MM.1S (cell line): ENCODE results near the gene IMP3.

Experiments used
- DNase-seq: peaks from one replicate; pipeline ENCODE4 v3.0.0-alpha.2; 2015
- H2AFZ ChIP-seq: fragments of 300-600 bp; sonication (generic); 2 replicates; pipeline ENCODE4 v1.6.0; 2016; ENCODE audit warnings: antibody characterized with exemption, low read length
- H3F3A ChIP-seq: fragments of 300-600 bp; sonication (generic); 2 replicates; pipeline ENCODE4 v1.6.1; 2016; ENCODE audit warnings: mild to moderate bottlenecking, antibody characterized with exemption, low read length, moderate library complexity, mixed read lengths; ENCODE audit not compliant: insufficient read depth
- H3K27ac ChIP-seq: fragments of 300-600 bp; sonication (generic); 2 replicates; pipeline ENCODE4 v1.5.1; 2016; ENCODE audit warnings: mild to moderate bottlenecking, low read length
- H3K27me3 ChIP-seq: fragments of 300-600 bp; sonication (generic); replicated peaks from 2 replicates; pipeline ENCODE4 v1.6.0; 2016; ENCODE audit warnings: low read length; ENCODE audit not compliant: insufficient read depth
- H3K36me3 ChIP-seq: fragments of 300-600 bp; sonication (generic); replicated peaks from 2 replicates; pipeline ENCODE4 v1.6.1; 2016; ENCODE audit warnings: mild to moderate bottlenecking, low read length, mixed read lengths; ENCODE audit not compliant: insufficient read depth
- H3K4me1 ChIP-seq: fragments of 300-600 bp; sonication (generic); 2 replicates; pipeline ENCODE4 v1.6.1; 2016; ENCODE audit warnings: low read length, mixed read lengths
- H3K4me2 ChIP-seq: fragments of 300-600 bp; sonication (generic); 2 replicates; pipeline ENCODE4 v1.6.0; 2016; ENCODE audit warnings: low read depth, low read length
- H3K4me3 ChIP-seq: fragments of 300-600 bp; sonication (generic); 2 replicates; pipeline ENCODE4 v1.5.1; 2016; ENCODE audit warnings: low read length, mixed read lengths
- H3K79me2 ChIP-seq: fragments of 300-600 bp; sonication (generic); 2 replicates; pipeline ENCODE4 v1.6.1; 2016; ENCODE audit warnings: mixed run types, low read length, mixed read lengths
- H3K9ac ChIP-seq: fragments of 300-600 bp; sonication (generic); 2 replicates; pipeline ENCODE4 v1.6.1; 2016; ENCODE audit warnings: low read length, mixed read lengths
- H3K9me2 ChIP-seq: fragments of 300-600 bp; sonication (generic); replicated peaks from 2 replicates; pipeline ENCODE4 v1.6.1; 2016; ENCODE audit warnings: mild to moderate bottlenecking, low read length, mixed read lengths; ENCODE audit not compliant: insufficient read depth
- H3K9me3 ChIP-seq: fragments of 300-600 bp; sonication (generic); replicated peaks from 2 replicates; pipeline ENCODE4 v1.6.1; 2016; ENCODE audit warnings: mild to moderate bottlenecking, low read length, mixed read lengths; ENCODE audit not compliant: insufficient read depth
- H4K20me1 ChIP-seq: fragments of 300-600 bp; sonication (generic); 2 replicates; pipeline ENCODE4 v1.6.1; 2016; ENCODE audit warnings: mild to moderate bottlenecking, low read length, moderate library complexity, mixed read lengths; ENCODE audit not compliant: insufficient read depth
- EZH2 ChIP-seq: fragments of 300-600 bp; sonication (generic); optimal IDR thresholded peaks from 2 replicates; pipeline ENCODE3; 2017; ENCODE audit warnings: low read depth, mild to moderate bottlenecking, antibody characterized with exemption, low read length, mixed read lengths
- EZH2phosphoT487 ChIP-seq: fragments of 300-600 bp; sonication (generic); IDR thresholded peaks from 2 replicates; pipeline ENCODE4 v1.6.1; 2018; ENCODE audit warnings: antibody characterized with exemption, low read length
- TF ChIP-seq, protein P1 (sequence below): fragments of 300-600 bp; sonication (generic); IDR thresholded peaks from 2 replicates; pipeline ENCODE4 v1.5.1; 2016; ENCODE audit warnings: antibody characterized with exemption, low read length, mixed read lengths

IMP3 gene

DNA sequence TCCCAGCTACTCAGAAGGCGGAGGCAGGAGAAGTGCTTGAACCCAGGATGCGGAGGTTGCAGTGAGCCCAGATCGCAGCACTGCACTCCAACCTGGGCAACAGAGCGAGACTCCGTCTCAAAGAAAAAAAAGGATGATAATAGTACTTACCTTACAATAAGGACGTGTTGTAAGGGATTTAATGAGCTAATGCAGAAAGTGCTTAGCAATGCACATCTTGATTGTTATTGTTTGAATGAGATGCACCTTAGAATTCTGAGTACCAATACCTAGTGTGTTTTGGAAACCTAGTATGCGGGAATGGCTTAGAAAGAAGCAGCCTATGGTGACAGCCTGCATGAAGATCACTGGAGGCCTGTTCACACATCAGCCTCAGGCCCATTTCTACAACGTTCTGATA is 34.0 kb downstream of the IMP3 start:
- Histone ChIP-seq H3K27me3 (no peaks in the 10 kb centered on the region), H2AFZ (no peak overlapping the region), H3K36me3 (no peaks in the 10 kb centered on the region; the same call in 1 of the 2 replicates), H3K9me3 (no peaks in the 10 kb centered on the region), H3K9me2 (no peaks in the 10 kb centered on the region), H3K4me3 (no peak overlapping the region), H3F3A (no peaks in the 10 kb centered on the region; the same call in 1 of the 2 replicates), H3K4me1 (no peaks in the 10 kb centered on the region), H3K27ac (no peak overlapping the region), H4K20me1 (no peaks in the 10 kb centered on the region), H3K9ac (no peak overlapping the region), H3K79me2 (no peaks in the 10 kb centered on the region), H3K4me2 (no peak overlapping the region)
- no peak for DNase-seq
- TF ChIP-seq, protein P1, sequence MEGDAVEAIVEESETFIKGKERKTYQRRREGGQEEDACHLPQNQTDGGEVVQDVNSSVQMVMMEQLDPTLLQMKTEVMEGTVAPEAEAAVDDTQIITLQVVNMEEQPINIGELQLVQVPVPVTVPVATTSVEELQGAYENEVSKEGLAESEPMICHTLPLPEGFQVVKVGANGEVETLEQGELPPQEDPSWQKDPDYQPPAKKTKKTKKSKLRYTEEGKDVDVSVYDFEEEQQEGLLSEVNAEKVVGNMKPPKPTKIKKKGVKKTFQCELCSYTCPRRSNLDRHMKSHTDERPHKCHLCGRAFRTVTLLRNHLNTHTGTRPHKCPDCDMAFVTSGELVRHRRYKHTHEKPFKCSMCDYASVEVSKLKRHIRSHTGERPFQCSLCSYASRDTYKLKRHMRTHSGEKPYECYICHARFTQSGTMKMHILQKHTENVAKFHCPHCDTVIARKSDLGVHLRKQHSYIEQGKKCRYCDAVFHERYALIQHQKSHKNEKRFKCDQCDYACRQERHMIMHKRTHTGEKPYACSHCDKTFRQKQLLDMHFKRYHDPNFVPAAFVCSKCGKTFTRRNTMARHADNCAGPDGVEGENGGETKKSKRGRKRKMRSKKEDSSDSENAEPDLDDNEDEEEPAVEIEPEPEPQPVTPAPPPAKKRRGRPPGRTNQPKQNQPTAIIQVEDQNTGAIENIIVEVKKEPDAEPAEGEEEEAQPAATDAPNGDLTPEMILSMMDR: no peak
- no peak for TF ChIP-seq EZH2phosphoT487
- TF ChIP-seq EZH2: no peak

DNA sequence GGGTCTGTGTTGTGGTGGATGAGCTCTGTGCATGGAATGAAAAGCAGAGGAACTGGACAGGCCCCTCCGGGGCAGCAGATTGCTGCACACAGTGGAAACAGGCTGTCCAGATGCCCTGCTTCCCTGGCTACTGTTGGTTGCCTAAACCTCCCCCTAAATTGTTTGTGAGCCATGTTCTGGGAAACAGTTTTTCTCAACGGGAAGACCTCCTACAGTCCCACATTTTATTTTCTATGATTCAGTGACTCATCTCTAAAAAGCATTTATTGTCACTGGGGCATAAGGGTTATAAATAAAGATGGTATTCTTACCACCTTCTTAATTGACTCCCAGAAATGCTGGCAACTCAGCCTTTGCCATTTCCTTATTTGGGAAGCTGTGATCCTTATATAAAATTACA is 40.6 kb downstream of the IMP3 start:
- Histone ChIP-seq H3K9me2 (no peaks in the 10 kb centered on the region), H3K4me3 (no peak overlapping the region), H3F3A (no peaks in the 10 kb centered on the region; the same call in 1 of the 2 replicates), H3K9ac (no peak overlapping the region), H3K27ac (no peak overlapping the region), H3K9me3 (no peaks in the 10 kb centered on the region), H4K20me1 (no peaks in the 10 kb centered on the region), H3K36me3 (no peaks in the 10 kb centered on the region), H3K4me1 (no peaks in the 10 kb centered on the region), H3K4me2 (no peak overlapping the region), H3K27me3 (no peaks in the 10 kb centered on the region), H3K79me2 (no peaks in the 10 kb centered on the region), H2AFZ (no peak overlapping the region)
- DNase-seq: no peak
- no peak for TF ChIP-seq EZH2
- TF ChIP-seq EZH2phosphoT487: no peak
- TF ChIP-seq, protein P1: no peak

DNA sequence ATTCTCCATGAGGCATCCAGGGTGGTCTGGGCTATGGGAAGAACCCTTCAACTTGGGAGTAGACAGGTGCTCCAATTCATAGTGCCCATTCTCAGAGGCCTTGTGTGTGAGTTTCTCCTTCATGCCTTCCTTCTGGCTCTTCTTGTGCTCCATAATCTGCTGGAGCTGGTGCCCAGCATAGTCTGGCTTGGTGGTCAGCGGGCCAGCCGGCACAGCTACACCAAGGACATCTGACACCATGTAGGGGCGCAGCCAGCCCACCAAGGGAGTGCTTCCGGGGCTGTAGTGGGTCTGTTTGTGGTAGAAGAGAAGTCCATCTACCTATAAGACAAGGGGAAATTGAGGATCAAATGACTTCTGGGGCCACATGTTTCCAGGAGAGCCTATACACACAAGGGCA is 41.7 kb downstream of the IMP3 start:
- Histone ChIP-seq H3K27ac (no peak overlapping the region), H3K9ac (no peak overlapping the region), H4K20me1 (no peaks in the 10 kb centered on the region), H3K36me3 (no peaks in the 10 kb centered on the region), H3K4me3 (no peak overlapping the region), H3K4me2 (no peak overlapping the region), H3K27me3 (no peaks in the 10 kb centered on the region), H3F3A (no peaks in the 10 kb centered on the region; the same call in 1 of the 2 replicates), H3K79me2 (no peaks in the 10 kb centered on the region), H2AFZ (no peak overlapping the region), H3K4me1 (no peaks in the 10 kb centered on the region), H3K9me2 (no peaks in the 10 kb centered on the region), H3K9me3 (no peaks in the 10 kb centered on the region)
- no peak for TF ChIP-seq EZH2
- TF ChIP-seq, protein P1: no peak
- no peak for TF ChIP-seq EZH2phosphoT487
- DNase-seq: no peak
